Activated naive CD8-positive, alpha-beta T cell treated with anti-CD3 and anti-CD28 coated beads, Interleukin-2, amount 50 U/mL, for 24 hours (primary cell): Measurements from ENCODE around the gene DHX30.
"Not testable (repeated sequence)": the region's sequence is repeated elsewhere in the genome, so short reads cannot be mapped to it uniquely, and the experiment has no call there.

Experiments
- ATAC-seq: fragments of 150-1000 bp; cut with Tn5 transposase; one replicate; pipeline ENCODE4 v1.10.0; 2021
- DNase-seq: peaks from one replicate; pipeline ENCODE4 v3.0.0; 2021
- H3K27ac Mint-ChIP-seq: one replicate; pipeline ENCODE4 v1.8.0; 2021; ENCODE audit warnings: mild to moderate bottlenecking, mixed read lengths
- H3K27me3 Mint-ChIP-seq: one replicate; pipeline ENCODE4 v1.8.0; 2021; ENCODE audit warnings: mixed read lengths
- H3K36me3 Mint-ChIP-seq: one replicate; pipeline ENCODE4 v1.8.0; 2021; ENCODE audit warnings: low read depth, mixed read lengths
- H3K4me1 Mint-ChIP-seq: one replicate; pipeline ENCODE4 v1.8.0; 2021; ENCODE audit warnings: mixed read lengths
- H3K4me3 Mint-ChIP-seq: one replicate; pipeline ENCODE4 v1.8.0; 2021; ENCODE audit warnings: mild to moderate bottlenecking, moderate library complexity, mixed read lengths
- H3K9me3 Mint-ChIP-seq: one replicate; pipeline ENCODE4 v1.8.0; 2021; ENCODE audit warnings: mixed read lengths

The DHX30 gene

GRCh38 chr3:47802734-47803479 is at the start of gene DHX30:
Gene DHX30, plus strand, starts transcription at chr3:47803138. Its CDS starts 7,546 bp downstream, at chr3:47810684.
- Mint-ChIP-seq H3K27ac (peak within 1 kb of the TSS; percentile 96), H3K4me1 (peaks cover 27% of the 10 kb centered on the region), H3K27me3 (no peaks in the 10 kb centered on the region), H3K36me3 (no peaks in the 10 kb centered on the region), H3K4me3 (peak within 1 kb of the TSS; percentile 96), H3K9me3 (no peaks in the 10 kb centered on the region)
- DNase-seq (peak; percentile 89), ATAC-seq (peak; percentile 95)

- Mint-ChIP-seq H3K36me3 (peaks cover 12% of the 10 kb centered on the region), H3K4me1 (peaks cover 2% of the 10 kb centered on the region), H3K9me3 (no peaks in the 10 kb centered on the region), H3K4me3 (no peak overlapping the region), H3K27ac (no peak overlapping the region), H3K27me3 (no peaks in the 10 kb centered on the region)
- no peak for DNase-seq
- no peak for ATAC-seq
Observed at GRCh38 chr3:47758261-47759025, 44.5 kb upstream of the DHX30 start.

DNA sequence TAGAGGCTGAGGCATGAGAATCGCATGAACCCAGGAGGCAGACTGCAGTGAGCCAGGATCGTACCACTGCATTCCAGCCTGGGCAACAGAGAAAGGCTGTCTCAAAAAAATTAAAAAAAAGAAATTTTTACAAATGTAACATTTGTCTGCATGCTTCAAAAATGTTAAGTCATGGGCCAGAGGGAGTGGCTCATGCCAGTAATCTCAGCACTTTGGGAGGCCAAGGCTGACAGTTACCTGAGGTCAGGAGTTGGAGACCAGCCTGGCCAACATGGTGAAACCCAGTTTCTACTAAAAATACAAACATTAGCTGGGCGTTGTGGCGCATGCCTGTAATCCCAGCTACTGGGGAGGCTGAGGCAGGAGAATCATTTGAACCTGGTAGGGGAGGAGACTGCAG is 42.7 kb upstream of the DHX30 start:
- H3K27ac Mint-ChIP-seq, H3K4me3 Mint-ChIP-seq, H3K9me3 Mint-ChIP-seq, ATAC-seq, DNase-seq, H3K4me1 Mint-ChIP-seq, H3K27me3 Mint-ChIP-seq: not testable (repeated sequence)
- peaks cover 16% of the 10 kb centered on the region for H3K36me3 Mint-ChIP-seq

GRCh38 chr3:47761046-47761445 is 41.9 kb upstream of the DHX30 start:
- no peak for DNase-seq

DNA sequence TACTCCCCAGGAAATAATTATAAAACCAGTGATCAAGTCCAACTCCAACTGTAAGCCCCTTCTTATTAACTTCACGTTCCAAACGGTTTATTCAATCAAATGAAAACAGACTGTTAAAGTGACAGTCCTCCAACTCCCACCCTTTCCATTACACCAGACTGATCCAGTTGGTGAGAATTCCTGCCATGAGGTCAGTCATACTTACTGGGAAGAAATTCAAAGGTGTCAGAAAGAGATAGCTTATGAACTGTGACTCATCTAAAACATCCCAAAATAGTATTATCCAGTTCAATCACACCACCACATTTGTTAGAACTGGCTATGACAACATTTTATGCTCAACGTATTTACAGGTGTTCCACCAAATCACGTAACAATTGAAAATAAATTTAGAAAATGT is 40.7 kb upstream of the DHX30 start:
- no peaks in the 10 kb centered on the region for H3K27me3 Mint-ChIP-seq
- no peak overlapping the region for H3K27ac Mint-ChIP-seq

More at GRCh38 chr3:47761046-47761445, 41.9 kb upstream of the DHX30 start:
- H3K4me3 Mint-ChIP-seq: no peak overlapping the region
- peaks cover 20% of the 10 kb centered on the region for H3K36me3 Mint-ChIP-seq
- no peak for ATAC-seq
- no peak overlapping the region for H3K27ac Mint-ChIP-seq
- H3K9me3 Mint-ChIP-seq: no peaks in the 10 kb centered on the region
- H3K4me1 Mint-ChIP-seq: peaks cover 2% of the 10 kb centered on the region
- H3K27me3 Mint-ChIP-seq: no peaks in the 10 kb centered on the region

GRCh38 chr3:47766186-47766585 is 36.8 kb upstream of the DHX30 start:
- ATAC-seq (no peak), DNase-seq (no peak)
- Mint-ChIP-seq H3K27ac (no peak overlapping the region), H3K9me3 (no peaks in the 10 kb centered on the region), H3K4me3 (no peak overlapping the region), H3K4me1 (peaks cover 3% of the 10 kb centered on the region), H3K36me3 (peaks cover 18% of the 10 kb centered on the region), H3K27me3 (no peaks in the 10 kb centered on the region)

More for the DNA sequence above, 40.7 kb upstream of the DHX30 start:
- peaks cover 13% of the 10 kb centered on the region for H3K36me3 Mint-ChIP-seq
- ATAC-seq: no peak
- H3K9me3 Mint-ChIP-seq: no peaks in the 10 kb centered on the region
- peaks cover 2% of the 10 kb centered on the region for H3K4me1 Mint-ChIP-seq
- no peak for DNase-seq
- H3K4me3 Mint-ChIP-seq: no peak overlapping the region

GRCh38 chr3:47772047-47772446 is 30.9 kb upstream of the DHX30 start:
- Mint-ChIP-seq H3K4me3 (no peak overlapping the region), H3K36me3 (peaks cover 21% of the 10 kb centered on the region), H3K4me1 (peaks cover 12% of the 10 kb centered on the region), H3K27me3 (no peaks in the 10 kb centered on the region), H3K27ac (no peak overlapping the region), H3K9me3 (no peaks in the 10 kb centered on the region)
- ATAC-seq: no peak
- DNase-seq: no peak

DNA sequence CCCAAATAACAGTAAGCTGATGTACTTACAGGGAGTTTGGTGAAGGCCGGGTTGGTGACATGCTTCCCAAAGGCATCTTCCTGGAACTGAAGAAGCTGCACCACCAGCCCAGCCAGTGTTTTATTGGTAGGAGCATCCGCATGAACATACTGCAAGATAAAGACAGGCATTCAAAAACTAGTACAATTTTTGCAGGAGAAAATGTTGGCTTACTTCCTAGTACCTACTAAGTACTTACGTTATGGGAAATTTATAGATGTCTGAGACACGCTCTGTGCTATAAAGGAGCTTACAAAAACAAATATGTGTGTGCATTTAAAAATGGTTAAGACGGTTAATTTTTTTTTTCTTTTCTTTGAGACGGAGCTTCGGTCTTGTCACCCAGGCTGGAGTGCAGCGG is 30.1 kb upstream of the DHX30 start:
- Mint-ChIP-seq H3K9me3 (no peaks in the 10 kb centered on the region), H3K27ac (no peak overlapping the region), H3K4me1 (peaks cover 12% of the 10 kb centered on the region), H3K36me3 (peaks cover 21% of the 10 kb centered on the region), H3K27me3 (no peaks in the 10 kb centered on the region), H3K4me3 (no peak overlapping the region)
- ATAC-seq: no peak
- no peak for DNase-seq

DNA sequence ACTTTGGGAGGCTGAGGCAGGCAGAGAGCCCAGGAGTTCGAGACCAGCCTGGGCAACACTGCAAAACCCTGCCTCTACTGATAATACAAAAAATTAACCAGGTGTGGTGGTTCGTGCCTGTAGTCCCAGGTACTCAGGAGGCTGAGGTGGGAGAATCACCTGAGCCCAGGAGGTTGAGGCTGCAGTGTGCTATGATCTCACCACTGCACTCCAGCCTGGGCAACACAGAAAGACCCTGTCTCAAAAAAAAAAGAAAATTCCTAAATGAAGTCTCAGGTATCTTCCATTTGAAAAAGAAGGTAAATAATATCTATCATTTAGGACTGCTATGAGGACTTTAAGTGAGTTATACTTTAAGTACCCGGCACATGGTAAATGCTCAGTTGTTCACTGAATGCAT is 24.2 kb upstream of the DHX30 start:
- peaks cover 16% of the 10 kb centered on the region for H3K36me3 Mint-ChIP-seq
- H3K9me3 Mint-ChIP-seq: no peaks in the 10 kb centered on the region
- DNase-seq: no peak
- H3K27ac Mint-ChIP-seq: no peak overlapping the region
- H3K4me3 Mint-ChIP-seq: no peak overlapping the region
- no peak for ATAC-seq
- no peaks in the 10 kb centered on the region for H3K27me3 Mint-ChIP-seq
- H3K4me1 Mint-ChIP-seq: peaks cover 42% of the 10 kb centered on the region

- Mint-ChIP-seq H3K9me3 (no peaks in the 10 kb centered on the region), H3K27ac (peak overlapping the region; percentile 96), H3K27me3 (no peaks in the 10 kb centered on the region), H3K4me1 (peaks cover 36% of the 10 kb centered on the region), H3K36me3 (peaks cover 16% of the 10 kb centered on the region), H3K4me3 (peak overlapping the region; percentile 92)
- ATAC-seq (peak; percentile 23), DNase-seq (peak; percentile 74)
Observed at GRCh38 chr3:47780741-47781684, 21.9 kb upstream of the DHX30 start.

- Mint-ChIP-seq H3K4me1 (peaks cover 33% of the 10 kb centered on the region), H3K36me3 (peaks cover 14% of the 10 kb centered on the region), H3K9me3 (no peaks in the 10 kb centered on the region), H3K4me3 (peak within 1 kb of the TSS; percentile 92), H3K27ac (peak within 1 kb of the TSS; percentile 96), H3K27me3 (no peaks in the 10 kb centered on the region)
- ATAC-seq (peak; percentile 95), DNase-seq (peak; percentile 99)
Observed at GRCh38 chr3:47781685-47782445, 21.1 kb upstream of the DHX30 start, which contains the start of gene SMARCC1. Gene SMARCC1, minus strand, starts transcription at chr3:47781893. Its CDS starts 96 bp downstream, at chr3:47781797.

DNA sequence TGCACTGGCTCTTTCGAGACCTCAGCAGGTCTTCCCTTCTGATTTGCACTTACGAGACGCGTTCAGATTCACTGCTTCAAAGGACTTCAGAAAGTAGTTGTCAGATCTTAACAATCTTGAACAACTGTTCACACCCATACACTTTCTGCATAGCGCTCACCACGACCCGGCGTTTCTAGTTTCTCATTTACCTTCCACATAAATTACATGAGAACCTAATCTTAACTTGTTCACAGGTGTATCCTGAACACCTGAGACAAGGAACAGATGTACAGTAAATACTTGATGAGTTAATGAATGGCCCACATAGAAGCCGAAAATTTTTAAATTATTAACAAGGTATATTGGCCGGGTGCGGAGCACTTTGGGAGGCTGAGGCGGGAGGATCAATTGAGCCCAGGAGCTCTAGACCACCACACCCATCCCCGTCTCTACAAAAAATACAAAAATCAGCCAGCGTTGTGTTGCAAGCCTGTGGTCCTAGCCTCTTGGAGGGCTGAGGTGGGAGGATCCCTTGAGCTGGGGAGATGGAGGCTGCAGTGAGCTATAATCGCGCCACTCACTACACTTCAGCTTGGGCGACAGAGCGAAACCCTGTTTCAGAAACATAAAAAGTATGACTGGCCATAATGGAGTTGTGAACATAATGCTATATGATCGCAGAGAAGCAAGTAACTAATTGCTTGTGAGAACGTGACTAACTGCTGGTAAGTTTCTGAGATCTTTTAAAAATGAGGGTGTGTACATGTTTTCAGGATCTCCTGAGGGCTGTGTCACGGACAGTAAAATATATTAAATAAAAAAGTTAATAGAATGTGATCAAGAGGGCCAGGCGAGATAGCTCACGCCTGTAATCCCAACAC is 20.3 kb upstream of the DHX30 start:
- no peaks in the 10 kb centered on the region for H3K27me3 Mint-ChIP-seq
- no peak for ATAC-seq
- H3K36me3 Mint-ChIP-seq: peaks cover 14% of the 10 kb centered on the region
- no peak for DNase-seq
- peaks cover 33% of the 10 kb centered on the region for H3K4me1 Mint-ChIP-seq
- peak overlapping the region; percentile 95 for H3K27ac Mint-ChIP-seq
- H3K9me3 Mint-ChIP-seq: no peaks in the 10 kb centered on the region
- peak overlapping the region; percentile 92 for H3K4me3 Mint-ChIP-seq

GRCh38 chr3:47783673-47784072 is 19.3 kb upstream of the DHX30 start:
- no peak for ATAC-seq
- no peaks in the 10 kb centered on the region for H3K9me3 Mint-ChIP-seq
- peaks cover 32% of the 10 kb centered on the region for H3K4me1 Mint-ChIP-seq
- H3K4me3 Mint-ChIP-seq: no peak overlapping the region
- no peak for DNase-seq
- no peaks in the 10 kb centered on the region for H3K27me3 Mint-ChIP-seq
- H3K27ac Mint-ChIP-seq: no peak overlapping the region
- H3K36me3 Mint-ChIP-seq: peaks cover 14% of the 10 kb centered on the region
